HepG2 (cell line): ENCODE measurements around the gene ZNF500. TPM values are rescaled to one million over a fixed set of nuclear protein-coding genes. Genes with fewer than 3 reads are reported as not detected.

Experiments used
- ATAC-seq: fragments of 200-7000 bp; cut with Tn5 transposase; 3 replicates; pipeline ENCODE4 v1.9.1; 2020; ENCODE audit warnings: mild to moderate bottlenecking, moderate library complexity
- Bru-seq: library from RNA; stranded (reverse); fragments of 400-500 nt; gene quantifications from one replicate; lab custom pipeline; 2021; lab: Mats Ljungman, UMichigan
- BruChase-seq, 2 experiments: library from RNA; stranded (reverse); fragments of 400-500 nt; gene quantifications; one replicate each; lab custom pipeline; 2021; lab: Mats Ljungman, UMichigan
- BruUV-seq: library from RNA; stranded (reverse); fragments of 400-500 nt; replicated peaks from 2 replicates; lab custom pipeline; 2021; lab: Mats Ljungman, UMichigan
- CTCF ChIA-PET: fragments of 300-600 bp; formaldehyde crosslinking; extraction: SDS; loops from one replicate; lab custom pipeline; 2021; ENCODE audit warnings: low total read pairs, inconsistent platforms, low intra/inter-chr PET ratio; lab: Yijun Ruan, JAX
- POLR2A ChIA-PET: fragments of 350-600 bp; sonication (Branson Sonifier 250); formaldehyde crosslinking; loops from one replicate; lab custom pipeline; 2020; ENCODE audit warnings: antibody characterized with exemption, inconsistent platforms; lab: Yijun Ruan, JAX
- DNase-seq: peaks from one replicate; pipeline ENCODE4 v3.0.0-alpha.2; 2015; ENCODE audit warnings: low spot score
- FAIRE-seq: peaks from 3 replicates; lab custom pipeline; 2011; peaks lifted over from hg19 to GRCh38; lab: Jason Lieb, UNC
- H2AFZ ChIP-seq: one replicate; pipeline ENCODE4 v1.6.1; 2011; ENCODE audit warnings: low read length, inconsistent platforms
- H3K27ac ChIP-seq: fragments of 300-600 bp; 3 replicates; pipeline ENCODE4 v1.8.0; 2011; ENCODE audit warnings: mixed run types, mild to moderate bottlenecking, mixed read lengths, low read length, inconsistent platforms; ENCODE audit not compliant: insufficient read depth; ENCODE audit errors: extremely low read length
- H3K27me3 ChIP-seq, 2 experiments: fragments of 200-600 bp in 1 of 2; 2 replicates in 1 of 2; 3 replicates in 1 of 2; pipeline versions ENCODE4 v1.6.0 to v1.8.0; 2011; ENCODE audit warnings: low read length in 2 of 2, mild to moderate bottlenecking in 2 of 2, moderate library complexity in 2 of 2, inconsistent platforms in 1 of 2; ENCODE audit not compliant: insufficient read depth in 2 of 2, control insufficient read depth in 1 of 2
- H3K36me3 ChIP-seq, 2 experiments: fragments of 200-600 bp in 1 of 2; replicated peaks in 1 of 2; 2 replicates in 1 of 2; 3 replicates in 1 of 2; pipeline versions ENCODE4 v1.5.1 to v1.8.0; 2011; ENCODE audit warnings: low read length in 2 of 2, inconsistent platforms in 1 of 2; ENCODE audit not compliant: insufficient read depth in 2 of 2, control insufficient read depth in 1 of 2
- H3K4me1 ChIP-seq: 2 replicates; pipeline ENCODE4 v1.5.1; 2012; ENCODE audit warnings: low read length, inconsistent platforms; ENCODE audit not compliant: insufficient read depth
- H3K4me2 ChIP-seq: 2 replicates; pipeline ENCODE4 v1.6.0; 2011; ENCODE audit warnings: low read depth, low read length, inconsistent platforms
- H3K4me3 ChIP-seq, 3 experiments: fragments of 200-600 bp in 1 of 3; sonication (generic), shearing (Covaris generic) in 1 of 3; replicated peaks in 1 of 3; 2 replicates each; pipeline ENCODE4 v1.5.1; 2011 to 2016; ENCODE audit warnings: low read length in 3 of 3, inconsistent platforms in 2 of 3, low read depth in 2 of 3, mild to moderate bottlenecking in 2 of 3, control low read depth in 1 of 3, mixed read lengths in 1 of 3; ENCODE audit not compliant: insufficient read depth in 1 of 3
- H3K79me2 ChIP-seq: one replicate; pipeline ENCODE4 v1.6.1; 2011; ENCODE audit warnings: low read length, inconsistent platforms; ENCODE audit not compliant: insufficient read depth
- H3K9ac ChIP-seq: 2 replicates; pipeline ENCODE4 v1.6.0; 2011; ENCODE audit warnings: mild to moderate bottlenecking, low read depth, low read length, inconsistent platforms; ENCODE audit not compliant: insufficient read depth
- H3K9me3 ChIP-seq: 2 replicates; pipeline ENCODE4 v1.5.1; 2012; ENCODE audit warnings: mild to moderate bottlenecking, low read length
- H4K20me1 ChIP-seq: 2 replicates; pipeline ENCODE4 v1.6.0; 2011; ENCODE audit warnings: inconsistent platforms, mild to moderate bottlenecking, low read length, moderate library complexity; ENCODE audit not compliant: insufficient read depth
- GMEB1 ChIP-seq: sonication (generic); formaldehyde crosslinking; IDR thresholded peaks from 2 replicates; pipeline ENCODE4 v1.5.1; 2020; ENCODE audit warnings: missing genetic modification reagents, mild to moderate bottlenecking, borderline replicate concordance
- KLF11 ChIP-seq: IDR thresholded peaks from 2 replicates; pipeline ENCODE4 v1.6.1; 2016; ENCODE audit warnings: missing compliant biosample characterization
- MAFF ChIP-seq: IDR thresholded peaks from 2 replicates; pipeline ENCODE4 v1.6.1; 2011; ENCODE audit warnings: low read depth, low read length, improper control_type of control experiment
- NBN ChIP-seq: fragments of 450-650 bp; conservative IDR thresholded peaks from 2 replicates; pipeline ENCODE4 v1.6.1; 2017
- ZBTB34 ChIP-seq: sonication (generic); formaldehyde crosslinking; IDR thresholded peaks from 2 replicates; pipeline ENCODE4 v1.8.0; 2022; ENCODE audit warnings: mild to moderate bottlenecking, missing genetic modification reagents
- ZKSCAN8 ChIP-seq: IDR thresholded peaks from 2 replicates; pipeline ENCODE4 v1.6.1; 2016; ENCODE audit warnings: borderline replicate concordance, missing genetic modification reagents, missing compliant biosample characterization
- ZNF160 ChIP-seq: sonication (generic); formaldehyde crosslinking; IDR thresholded peaks from 2 replicates; pipeline ENCODE4 v1.8.0; 2022; ENCODE audit warnings: mild to moderate bottlenecking, inconsistent platforms, missing genetic modification reagents
- ZNF558 ChIP-seq: sonication (generic); formaldehyde crosslinking; IDR thresholded peaks from 2 replicates; pipeline ENCODE4 v1.9.0; 2022; ENCODE audit warnings: mild to moderate bottlenecking, missing genetic modification reagents, borderline replicate concordance
- ZNF563 ChIP-seq: sonication (generic); formaldehyde crosslinking; IDR thresholded peaks from 2 replicates; pipeline ENCODE4 v1.8.0; 2022; ENCODE audit warnings: mild to moderate bottlenecking, moderate library complexity, missing genetic modification reagents
- ZNF891 ChIP-seq: sonication (generic); formaldehyde crosslinking; IDR thresholded peaks from 2 replicates; pipeline ENCODE4 v1.5.0; 2020; ENCODE audit warnings: mild to moderate bottlenecking, missing genetic modification reagents
- WGBS: methylation state at CpG from one replicate; pipeline ENCODE4 v1.1.6; 2017; ENCODE audit warnings: low lambda C conversion rate; 5-methylcytosine and 5-hydroxymethylcytosine counted together
- in situ Hi-C: cut with HindIII; loops from 2 replicates; pipeline ENCODE4 v1.10.0; 2017; ENCODE audit warnings: low pct_unique_long_range_greater_than_20kb; ENCODE audit not compliant: extremely low pct_ligation_motif_present
- intact Hi-C: fragments of 100-400 bp; cut with micrococcal nuclease; formaldehyde crosslinking; loops from one replicate; pipeline ENCODE4 v1.10.0; 2022; ENCODE audit not compliant: unreplicated experiment
- long read RNA-seq, 2 experiments: library from RNA in 1 of 2; library from polyadenylated mRNA in 1 of 2; stranded (forward) in 1 of 2; unstranded in 1 of 2; transcript quantifications; one replicate each; pipeline ENCODE4 v2.0.0, GENCODE V29; 2019 to 2022
- polyA minus RNA-seq, 3 experiments: library from RNA; depleted of rRNA, polyadenylated mRNA; stranded (reverse); fragments of >200 nt; gene quantifications; 2 replicates each; pipeline ENCODE4 v1.2.3, GENCODE V29; 2011; ENCODE audit warnings: low replicate concordance in 1 of 3
- polyA plus RNA-seq, 8 experiments: library from polyadenylated mRNA; depleted of rRNA in 3 of 8; stranded (reverse) in 7 of 8; unstranded in 1 of 8; fragments of >200 nt; fragmentation: Illumina TruSeq in 4 of 8; extraction: Trizol in 4 of 8; gene quantifications; 2 replicates each; pipeline versions ENCODE4 v1.2.1 to v1.2.3, GENCODE V29; 2011 to 2016; ENCODE audit warnings: low read depth in 4 of 8, missing spikeins in 1 of 8, mixed read lengths in 1 of 8; ENCODE audit not compliant: insufficient read depth in 1 of 8
- total RNA-seq, 5 experiments: library from RNA; depleted of rRNA; stranded (reverse); fragments of >200 nt; fragmentation: Illumina TruSeq; extraction: Trizol; gene quantifications; 2 replicates each; pipeline ENCODE4 v1.2.3, GENCODE V29; 2016; ENCODE audit warnings: low read depth in 1 of 5
- TF ChIP-seq, protein P1 (sequence below): sonication (generic); formaldehyde crosslinking; IDR thresholded peaks from 2 replicates; pipeline ENCODE4 v1.4.0; 2020; ENCODE audit warnings: missing genetic modification reagents, borderline replicate concordance

ZNF500 gene
- total RNA-seq (2016; rRNA removed; fragmentation: Illumina TruSeq; extraction: Trizol) (8.1 and 12.2 TPM in 2 replicates), polyA plus RNA-seq (2011; rRNA removed) (6.1 and 7.4 TPM in 2 replicates), polyA minus RNA-seq (2011; rRNA and poly(A)+ RNA removed; ENCODE audit: low replicate concordance) (17.1 and 19.6 TPM in 2 replicates), Bru-seq, nascent RNA (percentile 67 among the genes with signal in this experiment), BruChase-seq, experiment 1, labeled RNA remaining after a 6-hour chase (percentile 63 among the genes with signal in this experiment), BruChase-seq, experiment 2, labeled RNA remaining after a 2-hour chase (percentile 66 among the genes with signal in this experiment)
- total RNA-seq (2016; cell fraction: cytosol; rRNA removed; fragmentation: Illumina TruSeq; extraction: Trizol; ENCODE audit: low read depth) = 1.6 and 1.9 TPM in 2 replicates
- 8.1 and 12.2 TPM in 2 replicates for total RNA-seq (2016; cell fraction: insoluble cytoplasmic fraction; rRNA removed; fragmentation: Illumina TruSeq; extraction: Trizol)
- total RNA-seq (2016; cell fraction: membrane; rRNA removed; fragmentation: Illumina TruSeq; extraction: Trizol) = 3.8 and 4.4 TPM in 2 replicates
- total RNA-seq (2016; cell fraction: nucleus; rRNA removed; fragmentation: Illumina TruSeq; extraction: Trizol) = 9.6 and 15.9 TPM in 2 replicates
- polyA plus RNA-seq (2011; cell fraction: cytosol; rRNA removed) = 3.0 and 4.9 TPM in 2 replicates
- polyA plus RNA-seq (2011; cell fraction: nucleus; rRNA removed) = 17.2 and 20.4 TPM in 2 replicates
- 3.2 and 3.5 TPM in 2 replicates for polyA plus RNA-seq (2012)
- 0.76 and 0.78 TPM in 2 replicates for polyA plus RNA-seq (2016; cell fraction: cytosol; fragmentation: Illumina TruSeq; extraction: Trizol; ENCODE audit: low read depth)
- polyA plus RNA-seq (2016; cell fraction: insoluble cytoplasmic fraction; fragmentation: Illumina TruSeq; extraction: Trizol; ENCODE audit: low read depth) = 5.1 and 5.9 TPM in 2 replicates
- polyA plus RNA-seq (2016; cell fraction: membrane; fragmentation: Illumina TruSeq; extraction: Trizol; ENCODE audit: low read depth) = 1.9 and 2.5 TPM in 2 replicates
- polyA plus RNA-seq (2016; cell fraction: nucleus; fragmentation: Illumina TruSeq; extraction: Trizol; ENCODE audit: insufficient read depth, low read depth) = 19.3 and 24.8 TPM in 2 replicates
- 2.6 and 3.3 TPM in 2 replicates for polyA minus RNA-seq (2011; cell fraction: cytosol; rRNA and poly(A)+ RNA removed)
- 11.8 and 12.1 TPM in 2 replicates for polyA minus RNA-seq (2011; cell fraction: nucleus; rRNA and poly(A)+ RNA removed)
- long read RNA-seq, experiment 1, full-length matches to known transcripts = 1 of 4 reads
- long read RNA-seq, experiment 1, partial matches to known transcripts = 0 of 4 reads
- long read RNA-seq, experiment 1, other reads (novel, unspliced or antisense) = 3 of 4 reads
- long read RNA-seq, experiment 2, full-length matches to known transcripts = 6 of 8 reads
- long read RNA-seq, experiment 2, partial matches to known transcripts = 2 of 8 reads
- long read RNA-seq, experiment 2, other reads (novel, unspliced or antisense) = 0 of 8 reads

- Histone ChIP-seq H3K27ac (peak within 1 kb of the TSS; percentile 78), H4K20me1 (no peaks in the 10 kb centered on the region), H3K9me3 (no peaks in the 10 kb centered on the region), H2AFZ (no peak within 1 kb of the TSS), H3K36me3 (peaks cover 8 to 27% of the 10 kb centered on the region in 2 experiments; a peak in 4 of 5 replicates), H3K79me2 (peaks cover 19% of the 10 kb centered on the region), H3K9ac (peak within 1 kb of the TSS; percentile 92), H3K27me3 (no peaks in the 10 kb centered on the region; a peak in 1 of 5 replicates), H3K4me2 (peak within 1 kb of the TSS; percentile 99), H3K4me1 (peaks cover 46% of the 10 kb centered on the region), H3K4me3 (peak within 1 kb of the TSS; percentile 91 to 92 (median 91))
- in situ Hi-C loops (no loop called here), intact Hi-C loops (loop anchor here (2.0 to 5.0 kb wide), 2 partner anchors 36 to 50 kb away; partner anchors contain the start of gene ROGDI)
- no TSS peak for BruUV-seq
- ATAC-seq = peak; percentile 85
- POLR2A ChIA-PET = interaction anchor here (1.4 to 3.1 kb wide), 5 partner anchors 22 to 103 kb away, joined by 4 to 40 read pairs (median 12); partner anchors contain the start of genes ANKS3, DNAAF8, ROGDI and SEPTIN12
- 1% methylated on average over 30 of the region's 72 CpGs for WGBS
- CTCF ChIA-PET = no interaction called here
- FAIRE-seq = peak; percentile 96
- DNase-seq = peak; percentile 93
- TF ChIP-seq, protein P1, sequence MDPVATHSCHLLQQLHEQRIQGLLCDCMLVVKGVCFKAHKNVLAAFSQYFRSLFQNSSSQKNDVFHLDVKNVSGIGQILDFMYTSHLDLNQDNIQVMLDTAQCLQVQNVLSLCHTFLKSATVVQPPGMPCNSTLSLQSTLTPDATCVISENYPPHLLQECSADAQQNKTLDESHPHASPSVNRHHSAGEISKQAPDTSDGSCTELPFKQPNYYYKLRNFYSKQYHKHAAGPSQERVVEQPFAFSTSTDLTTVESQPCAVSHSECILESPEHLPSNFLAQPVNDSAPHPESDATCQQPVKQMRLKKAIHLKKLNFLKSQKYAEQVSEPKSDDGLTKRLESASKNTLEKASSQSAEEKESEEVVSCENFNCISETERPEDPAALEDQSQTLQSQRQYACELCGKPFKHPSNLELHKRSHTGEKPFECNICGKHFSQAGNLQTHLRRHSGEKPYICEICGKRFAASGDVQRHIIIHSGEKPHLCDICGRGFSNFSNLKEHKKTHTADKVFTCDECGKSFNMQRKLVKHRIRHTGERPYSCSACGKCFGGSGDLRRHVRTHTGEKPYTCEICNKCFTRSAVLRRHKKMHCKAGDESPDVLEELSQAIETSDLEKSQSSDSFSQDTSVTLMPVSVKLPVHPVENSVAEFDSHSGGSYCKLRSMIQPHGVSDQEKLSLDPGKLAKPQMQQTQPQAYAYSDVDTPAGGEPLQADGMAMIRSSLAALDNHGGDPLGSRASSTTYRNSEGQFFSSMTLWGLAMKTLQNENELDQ (CRISPR knock-in tag) = no peak
- TF ChIP-seq ZNF558 (peak; percentile 68; the same call in 1 of the 2 replicates), KLF11 (CRISPR knock-in tag) (0 out of 2 replicates have a peak, but pooled peaks have one; percentile 68), GMEB1 (CRISPR knock-in tag) (peak; percentile 95), ZNF891 (CRISPR knock-in tag) (peak; percentile 72), ZKSCAN8 (no peak), ZBTB34 (CRISPR knock-in tag) (no peak), NBN (no peak), MAFF (no peak), ZNF563 (CRISPR knock-in tag) (peak; percentile 84), ZNF160 (no peak; the same call in 1 of the 2 replicates)
These were observed at the start of gene ZNF500 for GRCh38 chr16:4766875-4767628. TSS of gene ZNF500 (minus strand) at chr16:4767162. CDS start at chr16:4765978, 1,184 bp downstream.
